ENCODE results near the gene NSL1.
"Not testable (repeated sequence)": the region's sequence is repeated elsewhere in the genome, so short reads cannot be mapped to it uniquely, and the experiment has no call there.

- TF ChIP-seq EZH2 (IDR thresholded peaks at IDR 0.05; ENCODE audit: insufficient read depth, poor library complexity, severe bottlenecking); EZH2phosphoT487 (IDR thresholded peaks at IDR 0.05; ENCODE audit: insufficient read depth, low read depth): not testable (repeated sequence)
These were observed 26.8 kb downstream of the NSL1 start for GRCh38 chr1:212764718-212765281.

All from GM23248 (cell line).